OCI-LY3 (cell line): ENCODE data around the gene ANO6.
"Not testable (repeated sequence)": the region's sequence is repeated elsewhere in the genome, so short reads cannot be mapped to it uniquely, and the experiment has no call there.

Experiments used
- H2AFZ ChIP-seq: fragments of 200-600, 300-600 bp; shearing (Covaris generic); 2 replicates; pipeline ENCODE4 v1.6.0; 2014; ENCODE audit warnings: antibody characterized with exemption, low read depth, low read length
- H3K27ac ChIP-seq: fragments of 200-600, 300-600 bp; sonication (generic); 2 replicates; pipeline ENCODE4 v1.5.1; 2014; ENCODE audit warnings: mild to moderate bottlenecking, low read length, moderate library complexity, mixed read lengths
- H3K27me3 ChIP-seq: fragments of 200-600, 300-600 bp; sonication (generic); 2 replicates; pipeline ENCODE4 v1.6.1; 2014; ENCODE audit warnings: low read depth, low read length, mixed read lengths
- H3K36me3 ChIP-seq: fragments of 200-600, 300-600 bp; sonication (generic); replicated peaks from 2 replicates; pipeline ENCODE3; 2014; ENCODE audit warnings: low read depth, low read length, mixed read lengths
- H3K4me1 ChIP-seq: fragments of 300-600, 200-600 bp; sonication (generic); 2 replicates; pipeline ENCODE4 v1.6.1; 2014; ENCODE audit warnings: low read length, mixed read lengths
- H3K4me2 ChIP-seq: fragments of 200-600, 300-600 bp; sonication (generic); 2 replicates; pipeline ENCODE4 v1.6.1; 2014; ENCODE audit warnings: low read length, mixed read lengths
- H3K4me3 ChIP-seq: fragments of 300-600, 200-600 bp; sonication (generic); 2 replicates; pipeline ENCODE4 v1.5.1; 2014; ENCODE audit warnings: antibody characterized with exemption, mild to moderate bottlenecking, low read length, moderate library complexity
- H3K79me2 ChIP-seq: fragments of 300-600, 200-600 bp; shearing (Covaris generic); 2 replicates; pipeline ENCODE4 v1.6.1; 2014; ENCODE audit warnings: mild to moderate bottlenecking, low read length, mixed read lengths
- H3K9ac ChIP-seq: fragments of 300-600, 200-600 bp; shearing (Covaris generic); 2 replicates; pipeline ENCODE4 v1.6.0; 2014; ENCODE audit warnings: mild to moderate bottlenecking, low read length, moderate library complexity
- H3K9me3 ChIP-seq: fragments of 200-600, 300-600 bp; shearing (Covaris generic); 2 replicates; pipeline ENCODE4 v1.6.1; 2014; ENCODE audit warnings: low read length, mixed read lengths; ENCODE audit not compliant: insufficient read depth
- H4K20me1 ChIP-seq: fragments of 200-600, 300-600 bp; sonication (generic); 2 replicates; pipeline ENCODE4 v1.6.1; 2016; ENCODE audit warnings: low read length, mixed read lengths; ENCODE audit not compliant: insufficient read depth
- CTCF ChIP-seq: fragments of 200-600, 300-600 bp; sonication (generic); IDR thresholded peaks from 2 replicates; pipeline ENCODE4 v1.5.1; 2014; ENCODE audit warnings: antibody characterized with exemption, low read length, low read depth
- EZH2phosphoT487 ChIP-seq: fragments of 200-600 bp; shearing (Covaris generic); IDR thresholded peaks from 2 replicates; pipeline ENCODE4 v1.6.1; 2018; ENCODE audit warnings: antibody characterized with exemption, mixed run types, low read depth

Gene ANO6

GRCh38 chr12:45312012-45312411 is 96.1 kb downstream of the ANO6 start:
- no peaks in the 10 kb centered on the region for H3K9me3 ChIP-seq
- no peak for TF ChIP-seq EZH2phosphoT487
- TF ChIP-seq CTCF = no peak
- no peaks in the 10 kb centered on the region for H3K79me2 ChIP-seq
- peaks cover 5% of the 10 kb centered on the region; the same call in 1 of the 2 replicates for H3K4me1 ChIP-seq
- no peak overlapping the region for H3K4me2 ChIP-seq
- H3K4me3 ChIP-seq = no peak overlapping the region
- H2AFZ ChIP-seq = no peak overlapping the region
- no peak overlapping the region for H3K27ac ChIP-seq
- no peaks in the 10 kb centered on the region for H3K27me3 ChIP-seq
- H3K36me3 ChIP-seq = no peaks in the 10 kb centered on the region
- no peaks in the 10 kb centered on the region for H4K20me1 ChIP-seq
- H3K9ac ChIP-seq = no peak overlapping the region

GRCh38 chr12:45314770-45315169 is 98.9 kb downstream of the ANO6 start:
- Histone ChIP-seq H3K4me3 (no peak overlapping the region), H3K36me3 (no peaks in the 10 kb centered on the region), H4K20me1 (no peaks in the 10 kb centered on the region), H3K9ac (no peak overlapping the region), H2AFZ (no peak overlapping the region), H3K4me2 (no peak overlapping the region), H3K27ac (no peak overlapping the region), H3K4me1 (peaks cover 1% of the 10 kb centered on the region; the same call in 1 of the 2 replicates), H3K9me3 (no peaks in the 10 kb centered on the region), H3K79me2 (no peaks in the 10 kb centered on the region), H3K27me3 (no peaks in the 10 kb centered on the region)
- TF ChIP-seq EZH2phosphoT487 (no peak), CTCF (no peak)

GRCh38 chr12:45315462-45315861 is 99.6 kb downstream of the ANO6 start:
- Histone ChIP-seq H3K4me3 (no peak overlapping the region), H3K4me1 (no peaks in the 10 kb centered on the region), H3K36me3 (no peaks in the 10 kb centered on the region), H3K9me3 (no peaks in the 10 kb centered on the region), H3K27me3 (no peaks in the 10 kb centered on the region), H4K20me1 (no peaks in the 10 kb centered on the region), H3K27ac (no peak overlapping the region), H3K79me2 (no peaks in the 10 kb centered on the region), H2AFZ (no peak overlapping the region), H3K9ac (no peak overlapping the region), H3K4me2 (no peak overlapping the region)
- TF ChIP-seq EZH2phosphoT487 (no peak), CTCF (no peak)

- H3K36me3 ChIP-seq, H3K4me3 ChIP-seq, H3K9me3 ChIP-seq, H3K9ac ChIP-seq, H2AFZ ChIP-seq, H3K79me2 ChIP-seq, H3K4me1 ChIP-seq, H3K27me3 ChIP-seq, H3K27ac ChIP-seq, H4K20me1 ChIP-seq, H3K4me2 ChIP-seq: not testable (repeated sequence)
Measured at GRCh38 chr12:45317261-45317660, 101.4 kb downstream of the ANO6 start.

GRCh38 chr12:45322810-45323209 is 106.9 kb downstream of the ANO6 start:
- no peak overlapping the region for H3K27ac ChIP-seq
- H2AFZ ChIP-seq = no peak overlapping the region
- H3K9me3 ChIP-seq = no peaks in the 10 kb centered on the region
- TF ChIP-seq CTCF (no peak), EZH2phosphoT487 (no peak)
- no peaks in the 10 kb centered on the region for H3K27me3 ChIP-seq
- H3K4me3 ChIP-seq = no peak overlapping the region
- no peak overlapping the region for H3K4me2 ChIP-seq
- H3K9ac ChIP-seq = no peak overlapping the region
- no peaks in the 10 kb centered on the region for H3K4me1 ChIP-seq
- H4K20me1 ChIP-seq = no peaks in the 10 kb centered on the region
- H3K36me3 ChIP-seq = no peaks in the 10 kb centered on the region
- H3K79me2 ChIP-seq = no peaks in the 10 kb centered on the region
